GM12878 (cell line): ENCODE data around the gene ZBED2. TPM values are rescaled to one million over a fixed set of nuclear protein-coding genes. Genes with fewer than 3 reads are reported as not detected.

Source experiments
- ATAC-seq: fragments of 200-7000 bp; cut with Tn5 transposase; 3 replicates; pipeline ENCODE4 v1.9.1; 2020; ENCODE audit warnings: mild to moderate bottlenecking, moderate library complexity
- BruUV-seq: library from RNA; stranded (reverse); fragments of 400-500 nt; replicated peaks from 2 replicates; lab custom pipeline; 2021; lab: Mats Ljungman, UMichigan
- CTCF ChIA-PET: fragments of 300-600 bp; sonication (Branson Sonifier 250); formaldehyde crosslinking; extraction: SDS; loops from one replicate; lab custom pipeline; 2021; ENCODE audit warnings: inconsistent platforms; lab: Yijun Ruan, JAX
- POLR2A ChIA-PET: fragments of 350-600 bp; formaldehyde crosslinking; extraction: SDS; loops from one replicate; lab custom pipeline; 2021; ENCODE audit warnings: inconsistent platforms; lab: Charles Lee
- RAD21 ChIA-PET: fragments of 300-600 bp; sonication (Branson Sonifier 250); formaldehyde crosslinking; loops from one replicate; lab custom pipeline; 2023; ENCODE audit warnings: antibody characterized with exemption; ENCODE audit not compliant: unreplicated experiment; lab: Charles Lee
- SMC1A ChIA-PET: fragments of 300-600 bp; sonication (Branson Sonifier 250); formaldehyde crosslinking; loops from one replicate; lab custom pipeline; 2023; ENCODE audit not compliant: unreplicated experiment, uncharacterized antibody; lab: Charles Lee
- DNase-seq: peaks from one replicate; pipeline ENCODE4 v3.0.0-alpha.2; 2011; ENCODE audit warnings: low read depth, low spot score
- FAIRE-seq: peaks from 3 replicates; lab custom pipeline; 2011; peaks lifted over from hg19 to GRCh38; lab: Jason Lieb, UNC
- H2AFZ ChIP-seq: 2 replicates; pipeline ENCODE4 v1.6.0; 2011; ENCODE audit warnings: low read depth, low read length, control low read depth; ENCODE audit not compliant: control insufficient read depth
- H3K27ac ChIP-seq: 2 replicates; pipeline ENCODE4 v1.5.1; 2011; ENCODE audit warnings: control low read depth; ENCODE audit not compliant: control insufficient read depth, insufficient read depth
- H3K27me3 ChIP-seq, 2 experiments: replicated peaks in 1 of 2; 2 replicates each; pipeline versions ENCODE4 v1.6.0 to v1.6.1; 2011; ENCODE audit warnings: low read length in 1 of 2; ENCODE audit not compliant: control insufficient read depth in 2 of 2, insufficient read depth in 2 of 2
- H3K36me3 ChIP-seq, 2 experiments: 2 replicates each; pipeline ENCODE4 v1.5.1; 2011; ENCODE audit warnings: low read length in 1 of 2; ENCODE audit not compliant: control insufficient read depth in 2 of 2, insufficient read depth in 2 of 2
- H3K4me1 ChIP-seq: 2 replicates; pipeline ENCODE4 v1.6.1; 2011; ENCODE audit warnings: mild to moderate bottlenecking, low read length, moderate library complexity, mixed read lengths; ENCODE audit not compliant: control insufficient read depth, insufficient read depth
- H3K4me2 ChIP-seq: 2 replicates; pipeline ENCODE4 v1.6.0; 2011; ENCODE audit warnings: control low read depth; ENCODE audit not compliant: control insufficient read depth, insufficient read depth
- H3K4me3 ChIP-seq: fragments of 200-600 bp; sonication (generic); 2 replicates; pipeline ENCODE4 v1.5.1; 2016
- H3K79me2 ChIP-seq: 2 replicates; pipeline ENCODE4 v1.6.0; 2011; ENCODE audit warnings: low read length; ENCODE audit not compliant: control insufficient read depth, insufficient read depth
- H3K9ac ChIP-seq: 2 replicates; pipeline ENCODE4 v1.8.0; 2011; ENCODE audit warnings: low read length, control low read depth, mixed read lengths; ENCODE audit not compliant: control insufficient read depth, insufficient read depth
- H3K9me3 ChIP-seq: replicated peaks from 3 replicates; pipeline ENCODE4 v1.5.1; 2011; ENCODE audit warnings: mild to moderate bottlenecking, low read length; ENCODE audit not compliant: control insufficient read depth, insufficient read depth
- H4K20me1 ChIP-seq: 2 replicates; pipeline ENCODE4 v1.6.0; 2011; ENCODE audit not compliant: control insufficient read depth, insufficient read depth
- ATF7 ChIP-seq: fragments of 450-650 bp; IDR thresholded peaks from 2 replicates; pipeline ENCODE4 v1.6.1; 2016; ENCODE audit warnings: low read depth, mild to moderate bottlenecking
- ESRRA ChIP-seq: IDR thresholded peaks from 2 replicates; pipeline ENCODE4 v1.6.1; 2012; ENCODE audit warnings: mild to moderate bottlenecking, low read length, improper control_type of control experiment
- EZH2 ChIP-seq: IDR thresholded peaks from 2 replicates; pipeline ENCODE4 v1.6.1; 2012; ENCODE audit warnings: low read depth, mild to moderate bottlenecking, control low read depth, inconsistent platforms, low read length, borderline replicate concordance; ENCODE audit not compliant: control insufficient read depth
- MYB ChIP-seq: fragments of 150-350 bp; IDR thresholded peaks from 2 replicates; pipeline ENCODE4 v1.6.1; 2014; ENCODE audit warnings: mild to moderate bottlenecking, low read depth, low read length, borderline replicate concordance
- MYC ChIP-seq: IDR thresholded peaks from 2 replicates; pipeline ENCODE4 v1.6.1; 2011; ENCODE audit warnings: mild to moderate bottlenecking, low read length, moderate library complexity, inconsistent platforms; ENCODE audit not compliant: insufficient read depth, insufficient replicate concordance, insufficient read length, severe bottlenecking
- NBN ChIP-seq: fragments of 450-650 bp; IDR thresholded peaks from 2 replicates; pipeline ENCODE4 v1.6.1; 2016
- POLR2AphosphoS2 ChIP-seq: IDR thresholded peaks from 2 replicates; pipeline ENCODE4 v1.6.1; 2011; ENCODE audit warnings: low read depth, mild to moderate bottlenecking, low read length, improper control_type of control experiment, moderate library complexity
- SRF ChIP-seq, 2 experiments: IDR thresholded peaks; 2 replicates each; pipeline ENCODE4 v1.6.1; 2011; ENCODE audit warnings: low read depth in 2 of 2, low read length in 2 of 2, mild to moderate bottlenecking in 1 of 2, moderate library complexity in 1 of 2
- YBX1 ChIP-seq: fragments of 450-650 bp; IDR thresholded peaks from 2 replicates; pipeline ENCODE4 v1.6.1; 2016; ENCODE audit warnings: antibody characterized with exemption
- WGBS: methylation state at CpG from one replicate; pipeline ENCODE4 v1.1.6; 2016; ENCODE audit warnings: low lambda C conversion rate; ENCODE audit not compliant: insufficient replicate concordance, insufficient coverage; ENCODE audit errors: missing lambda C conversion rate; 5-methylcytosine and 5-hydroxymethylcytosine counted together
- in situ Hi-C: fragments of 300-500 bp; cut with MboI; formaldehyde crosslinking; loops from 9 replicates; pipeline ENCODE4 v1.14.3; 2018; ENCODE audit warnings: mixed read lengths
- intact Hi-C: fragments of 100-400 bp; cut with micrococcal nuclease; formaldehyde crosslinking; loops from one replicate; pipeline ENCODE4 v1.14.2; 2022; ENCODE audit not compliant: unreplicated experiment
- polyA plus RNA-seq, 11 experiments: library from polyadenylated mRNA; depleted of rRNA in 4 of 11; unstranded in 6 of 11; stranded (reverse) in 5 of 11; fragments of >200 nt; fragmentation: Nextera tagmentation in 4 of 11; fragmentation: Illumina TruSeq in 1 of 11; extraction: Ambion mirVana in 4 of 11; extraction: Trizol in 1 of 11; gene quantifications; 1 replicate in 1 of 11; 2 replicates in 10 of 11; pipeline versions ENCODE4 v1.2.1 to v1.2.3, GENCODE V29; 2011 to 2016; ENCODE audit warnings: inconsistent platforms in 2 of 11, missing spikeins in 2 of 11, low read depth in 1 of 11
- total RNA-seq, 4 experiments: library from RNA; depleted of rRNA in 3 of 4; stranded (reverse); fragments of >200 nt in 3 of 4; fragmentation: Illumina TruSeq in 1 of 4; extraction: Trizol in 1 of 4; gene quantifications; 2 replicates each; pipeline versions ENCODE4 v1.2.1 to v1.2.3, GENCODE V29; 2013 to 2021
- TF ChIP-seq, protein P1 (sequence below): IDR thresholded peaks from 2 replicates; pipeline ENCODE4 v1.6.1; 2011; ENCODE audit warnings: borderline replicate concordance, low read depth, mild to moderate bottlenecking, moderate library complexity, mixed read lengths, low read length; ENCODE audit not compliant: insufficient read depth; ENCODE audit errors: extremely low read length
- TF ChIP-seq, protein P2 (sequence below): IDR thresholded peaks from 2 replicates; pipeline ENCODE4 v1.6.1; 2012; ENCODE audit warnings: low read depth, low read length, improper control_type of control experiment

Gene ZBED2
- total and polyA plus RNA-seq, 10 of the 15 experiments (the other 5 are each of a cell fraction or from before 2014, with no cell fraction given) = 0.02 to 0.24 (median 0.08) TPM; not detected in 3

GRCh38 chr3:111581403-111582119 is 13.6 kb downstream of the ZBED2 start:
- no peaks in the 10 kb centered on the region for H3K79me2 ChIP-seq
- CTCF ChIA-PET = interaction anchor here (0.9 to 1.2 kb wide), 3 partner anchors 35 to 135 kb away, joined by 3 to 4 read pairs (median 3); no protein-coding TSS in a partner anchor
- no peak for ATAC-seq
- no peak overlapping the region for H3K4me2 ChIP-seq
- no peak overlapping the region for H2AFZ ChIP-seq
- 45% methylated on average over 2 of the region's 2 CpGs for WGBS
- no peak overlapping the region for H3K4me3 ChIP-seq
- no TSS peak for BruUV-seq
- no peak overlapping the region for H3K9ac ChIP-seq
- POLR2A ChIA-PET = no interaction called here
- RAD21 ChIA-PET = interaction anchor here (0.6 kb wide), 1 partner anchor 1778 kb away, joined by 3 read pairs; no protein-coding TSS in a partner anchor
- SMC1A ChIA-PET = interaction anchor here (0.8 to 1.0 kb wide), 2 partner anchors 110 to 386 kb away, joined by 3 read pairs; no protein-coding TSS in a partner anchor
- H3K27ac ChIP-seq = no peak overlapping the region
- DNase-seq = no peak
- no peaks in the 10 kb centered on the region for H3K9me3 ChIP-seq
- H4K20me1 ChIP-seq = no peaks in the 10 kb centered on the region
- in situ Hi-C loops (no loop called here), intact Hi-C loops (no loop called here)
- TF ChIP-seq, protein P1, sequence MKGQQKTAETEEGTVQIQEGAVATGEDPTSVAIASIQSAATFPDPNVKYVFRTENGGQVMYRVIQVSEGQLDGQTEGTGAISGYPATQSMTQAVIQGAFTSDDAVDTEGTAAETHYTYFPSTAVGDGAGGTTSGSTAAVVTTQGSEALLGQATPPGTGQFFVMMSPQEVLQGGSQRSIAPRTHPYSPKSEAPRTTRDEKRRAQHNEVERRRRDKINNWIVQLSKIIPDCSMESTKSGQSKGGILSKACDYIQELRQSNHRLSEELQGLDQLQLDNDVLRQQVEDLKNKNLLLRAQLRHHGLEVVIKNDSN = no peak
- TF ChIP-seq NBN = no peak
- no peak for TF ChIP-seq ATF7
- TF ChIP-seq YBX1 = no peak
- no peak for TF ChIP-seq MYB
- TF ChIP-seq POLR2AphosphoS2 = no peak
- no peak for TF ChIP-seq ESRRA
- no peak for TF ChIP-seq MYC
- TF ChIP-seq, protein P2, sequence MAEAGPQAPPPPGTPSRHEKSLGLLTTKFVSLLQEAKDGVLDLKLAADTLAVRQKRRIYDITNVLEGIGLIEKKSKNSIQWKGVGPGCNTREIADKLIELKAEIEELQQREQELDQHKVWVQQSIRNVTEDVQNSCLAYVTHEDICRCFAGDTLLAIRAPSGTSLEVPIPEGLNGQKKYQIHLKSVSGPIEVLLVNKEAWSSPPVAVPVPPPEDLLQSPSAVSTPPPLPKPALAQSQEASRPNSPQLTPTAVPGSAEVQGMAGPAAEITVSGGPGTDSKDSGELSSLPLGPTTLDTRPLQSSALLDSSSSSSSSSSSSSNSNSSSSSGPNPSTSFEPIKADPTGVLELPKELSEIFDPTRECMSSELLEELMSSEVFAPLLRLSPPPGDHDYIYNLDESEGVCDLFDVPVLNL = no peak
- TF ChIP-seq EZH2 = no peak
- TF ChIP-seq SRF (IDR thresholded peaks at IDR 0.05; ENCODE audit: low read depth in 2 of 2, low read length in 2 of 2) = no peak
- no peaks in the 10 kb centered on the region; a peak in 1 of 4 replicates for H3K27me3 ChIP-seq
- no peak for FAIRE-seq
- no peaks in the 10 kb centered on the region for H3K36me3 ChIP-seq
- H3K4me1 ChIP-seq = no peaks in the 10 kb centered on the region
